HG03520 (cell line): ENCODE data around the gene MATN3.
"Not testable (repeated sequence)": the region's sequence is repeated elsewhere in the genome, so short reads cannot be mapped to it uniquely, and the experiment has no call there.

Source experiments
- ATAC-seq: cut with Tn5 transposase; IDR thresholded peaks from one replicate; pipeline ENCODE4 v1.9.1; 2021; ENCODE audit warnings: mild to moderate bottlenecking, moderate library complexity; ENCODE audit not compliant: unreplicated experiment

The MATN3 gene

DNA sequence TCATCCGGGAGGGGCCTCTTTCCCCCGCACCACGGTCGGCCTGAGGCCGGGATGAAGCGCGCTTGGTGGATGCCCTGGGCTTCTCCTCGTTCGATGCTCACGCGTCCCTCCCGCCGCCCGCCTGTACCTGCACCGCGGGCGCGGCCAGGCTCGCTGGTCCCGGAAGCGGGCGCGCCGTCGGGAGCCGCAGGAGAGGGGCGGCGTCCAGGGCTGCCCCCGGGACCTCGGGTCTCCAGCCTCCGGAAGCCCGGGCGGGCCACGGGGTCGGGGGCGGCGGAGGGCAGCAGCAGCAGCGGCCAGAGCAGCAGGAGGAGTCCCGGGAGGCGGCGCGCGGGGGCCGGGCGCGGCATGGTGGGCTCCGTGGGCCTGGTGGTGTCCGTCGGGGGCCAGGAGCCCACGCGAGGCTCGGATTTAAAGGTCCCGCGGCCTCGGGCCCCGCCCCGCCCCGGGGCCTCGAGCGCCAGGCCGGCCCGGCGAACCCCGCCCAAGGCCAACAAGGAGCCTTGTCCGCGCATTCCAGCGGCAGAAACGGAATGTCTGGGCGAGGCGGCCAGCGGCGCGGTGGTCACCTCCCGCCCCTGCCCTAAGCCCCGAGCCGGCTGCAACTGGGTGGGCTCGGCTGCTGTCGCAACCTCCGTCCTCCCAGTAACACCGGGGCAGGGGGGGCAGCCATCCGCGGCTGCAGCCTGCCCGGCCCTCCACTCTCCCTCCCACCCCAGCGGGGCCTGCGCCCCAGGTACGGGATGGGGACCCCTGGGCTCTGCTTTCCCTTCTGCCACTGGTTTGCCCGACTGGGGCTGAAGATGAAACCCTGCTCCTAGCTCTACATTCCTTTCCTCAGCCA, at the start of gene MATN3:
Gene MATN3, minus strand, starts transcription at position 387 of the 844 bp plus-strand sequence. Its CDS starts 37 bp downstream, at position 350.
- no peak for ATAC-seq

GRCh38 chr2:20061940-20062339, 49.5 kb upstream of the MATN3 start:
- no peak for ATAC-seq

DNA sequence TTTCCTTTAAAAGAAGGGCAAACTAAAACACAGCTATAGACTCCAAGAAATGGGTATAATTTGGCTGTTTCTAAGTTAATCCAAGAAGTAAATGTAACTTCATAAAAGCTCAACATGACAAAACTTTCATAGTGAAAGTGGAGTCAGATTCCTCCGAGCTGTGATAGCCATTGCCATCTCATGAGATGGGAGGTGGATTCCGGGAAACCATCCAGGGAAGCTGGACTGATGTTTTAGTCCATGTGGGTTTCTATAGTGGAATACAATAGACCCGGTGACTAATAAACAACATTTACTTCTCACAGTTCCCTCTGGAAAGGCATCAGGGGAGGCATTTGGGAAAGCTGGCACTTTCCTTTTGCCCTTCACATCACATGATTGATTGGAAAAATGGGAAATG, 49.0 kb upstream of the MATN3 start:
- no peak for ATAC-seq

- no peak for ATAC-seq
Measured at GRCh38 chr2:20060106-20060505, 47.6 kb upstream of the MATN3 start.

GRCh38 chr2:20057268-20057667, 44.8 kb upstream of the MATN3 start:
- no peak for ATAC-seq

GRCh38 chr2:20054931-20055330, 42.5 kb upstream of the MATN3 start:
- no peak for ATAC-seq

GRCh38 chr2:20054119-20054518, 41.7 kb upstream of the MATN3 start:
- ATAC-seq, result no peak

DNA sequence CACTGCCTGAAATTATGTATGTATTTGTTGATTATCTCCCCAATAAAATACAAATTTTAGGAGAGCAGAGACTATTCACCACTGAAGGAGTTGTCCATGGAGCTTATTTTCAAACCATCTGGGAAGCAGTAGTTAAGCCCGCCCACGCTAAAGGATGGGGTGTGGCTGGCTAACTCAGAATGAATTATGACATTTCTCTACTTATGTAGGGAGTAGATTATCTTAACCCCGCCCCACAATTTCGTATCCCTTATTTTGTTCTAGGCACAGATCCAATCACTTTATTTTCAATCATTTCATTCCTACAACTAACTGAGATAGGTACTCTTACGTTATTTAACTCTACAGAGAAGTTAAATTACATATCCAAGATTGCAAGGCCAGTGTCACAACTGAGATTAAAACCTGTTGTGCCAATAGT, 40.4 kb upstream of the MATN3 start:
- no peak for ATAC-seq

DNA sequence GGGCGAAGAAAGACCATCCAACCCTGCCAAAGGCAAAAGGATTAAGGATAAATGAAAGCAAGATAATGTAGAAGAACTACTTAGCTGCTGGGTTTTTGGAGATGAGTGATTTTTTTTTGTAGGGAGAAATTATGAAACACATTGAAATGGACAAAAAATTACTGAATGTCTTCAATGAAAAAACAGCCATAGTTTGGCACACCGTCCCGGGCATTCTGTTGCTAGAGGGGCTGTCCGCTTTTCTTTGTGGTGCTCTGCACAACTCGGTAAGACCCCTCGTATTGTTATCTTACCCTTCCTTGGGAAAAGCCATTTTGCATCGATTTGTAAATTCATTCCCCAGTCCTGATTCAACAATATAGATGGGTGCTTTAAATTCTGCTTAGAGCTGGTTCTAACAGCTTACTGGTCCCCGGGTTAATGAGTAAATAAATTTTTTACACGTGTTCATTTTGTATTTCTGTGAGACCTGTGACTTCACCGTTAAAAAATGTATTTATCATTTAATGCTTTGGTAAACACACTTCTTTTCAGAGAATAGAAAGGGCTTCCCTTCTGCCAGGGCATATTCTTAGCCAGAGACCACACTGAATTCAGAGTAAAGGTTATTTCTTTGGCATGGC, 39.9 kb upstream of the MATN3 start:
- ATAC-seq, result no peak

GRCh38 chr2:20051532-20052228, 39.2 kb upstream of the MATN3 start, which contains the start of gene LAPTM4A:
TSS of gene LAPTM4A (minus strand) at chr2:20051628. CDS start at chr2:20051520, 108 bp downstream.
- peak; percentile 95 for ATAC-seq

DNA sequence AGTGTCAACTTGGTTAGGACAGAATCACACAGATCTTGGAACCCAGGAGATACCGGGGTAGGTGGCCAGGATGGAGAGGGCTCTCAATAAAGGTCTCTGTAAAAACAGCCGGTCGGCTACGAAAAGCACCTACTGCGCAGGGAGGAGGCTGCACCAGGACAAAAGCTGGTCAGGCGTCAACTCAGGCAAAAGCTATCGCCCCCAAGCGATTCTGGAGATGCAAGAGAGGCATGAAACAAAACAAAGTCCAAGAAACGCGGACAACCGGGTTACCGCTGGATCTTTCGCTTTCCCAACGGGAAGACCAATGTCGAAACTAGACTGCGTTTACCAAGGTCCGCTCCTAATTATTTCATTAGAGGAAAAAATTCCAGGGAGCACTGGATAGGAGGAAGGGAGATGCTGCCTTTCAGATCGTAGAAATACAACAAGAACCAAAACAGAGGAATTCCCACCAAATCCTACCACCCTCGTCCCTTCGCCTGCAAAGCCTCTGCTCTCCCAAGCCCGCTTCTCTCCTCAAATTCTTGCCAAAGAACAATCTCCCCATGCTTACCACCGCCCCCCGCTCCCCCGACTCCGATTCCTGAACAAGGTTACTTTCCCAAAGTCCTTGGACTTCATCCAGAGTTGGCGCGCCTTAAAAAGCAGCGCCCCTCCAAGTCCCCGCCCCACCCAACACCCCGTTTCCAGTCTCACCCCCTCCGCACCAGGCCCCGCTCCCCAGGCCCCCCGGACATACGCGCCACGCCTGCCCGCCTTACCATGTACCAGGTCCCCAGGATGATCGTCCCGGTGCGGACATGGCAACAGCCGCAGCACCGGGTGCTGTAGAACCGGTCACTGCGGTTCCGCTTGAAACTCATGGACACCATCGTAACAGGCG, 38.4 kb upstream of the MATN3 start:
- ATAC-seq, result peak; percentile 8

DNA sequence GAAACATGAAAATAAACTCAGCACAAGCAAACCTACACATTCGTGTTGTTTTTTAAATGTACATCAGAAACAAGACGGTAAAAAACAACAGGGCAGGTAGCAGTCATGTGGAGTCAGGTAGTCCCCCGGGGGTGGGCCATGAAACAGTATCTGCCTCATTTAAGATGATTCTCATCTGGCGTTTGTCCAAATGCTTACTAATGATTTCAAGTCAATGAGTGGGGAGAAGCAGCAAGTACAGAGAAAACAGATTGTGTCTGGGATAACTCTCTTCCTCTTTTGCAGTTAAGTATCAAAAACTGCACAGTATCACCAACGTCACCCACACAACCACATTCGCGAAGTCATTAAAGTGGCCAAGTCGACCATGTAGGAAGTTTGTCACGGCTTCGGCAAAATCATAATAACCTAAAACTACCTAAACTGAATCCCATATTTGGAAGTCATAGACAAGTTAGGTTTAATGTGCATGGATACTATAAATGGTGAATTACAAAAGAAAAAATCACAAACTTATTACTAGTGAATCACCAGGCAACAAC, 37.7 kb upstream of the MATN3 start:
- ATAC-seq, result peak; percentile 25

DNA sequence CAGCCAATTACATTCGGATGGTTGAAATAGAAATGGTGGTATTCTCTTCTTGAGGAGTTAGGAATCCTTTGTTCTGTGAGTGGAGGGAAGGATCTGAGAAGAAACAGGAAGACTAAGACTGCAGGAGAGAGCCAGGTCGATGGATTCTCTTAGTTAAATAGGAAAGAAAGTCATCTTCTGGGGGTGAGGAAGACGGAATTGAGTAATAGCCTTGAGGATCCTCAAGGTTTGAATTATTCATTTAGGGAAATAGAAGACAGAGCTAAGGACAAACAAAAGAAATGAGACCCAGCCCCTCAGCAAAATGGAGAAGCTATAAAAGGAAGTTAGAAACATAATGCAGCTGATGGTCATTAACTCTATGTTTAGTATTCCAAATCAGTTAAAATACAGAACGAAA, 37.2 kb upstream of the MATN3 start:
- no peak for ATAC-seq

GRCh38 chr2:20048488-20049448, 36.3 kb upstream of the MATN3 start:
- no peak for ATAC-seq

- not testable (repeated sequence) for ATAC-seq
Measured at GRCh38 chr2:20045712-20046292, 33.3 kb upstream of the MATN3 start.

GRCh38 chr2:20044778-20045177, 32.3 kb upstream of the MATN3 start:
- no peak for ATAC-seq

- ATAC-seq, result no peak
Measured at GRCh38 chr2:20042531-20042930, 30.1 kb upstream of the MATN3 start.

DNA sequence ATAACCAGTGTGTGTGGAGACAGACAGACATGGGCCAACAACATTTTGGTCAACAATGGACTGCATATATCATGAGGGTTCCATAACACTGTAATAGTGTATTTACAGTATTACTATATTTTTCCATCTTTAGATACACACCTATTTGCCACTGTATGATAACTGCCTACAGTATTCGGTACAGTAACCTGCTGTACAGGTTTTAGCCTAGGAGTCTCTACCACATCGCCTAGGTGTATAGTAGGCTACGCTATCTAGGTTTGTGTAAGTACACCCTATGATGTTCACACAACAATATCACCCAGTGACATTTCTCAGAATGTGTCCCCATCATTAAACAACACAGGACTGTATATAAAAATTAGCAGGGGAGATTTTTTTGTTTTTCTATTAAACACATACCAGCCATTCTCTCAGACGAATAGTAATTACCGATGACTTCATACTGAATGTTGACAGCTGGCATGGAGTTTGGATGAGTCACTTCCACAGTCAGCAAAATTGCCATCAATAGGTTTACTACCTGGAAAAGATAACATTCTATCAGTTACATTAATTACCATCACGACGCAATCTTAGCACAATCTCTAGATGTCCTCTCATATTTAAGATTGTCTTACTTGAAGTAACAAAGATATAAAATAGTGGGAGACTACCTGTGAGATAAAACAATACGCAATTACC, 28.2 kb upstream of the MATN3 start:
- no peak for ATAC-seq
